IMR-90 (cell line): Measurements from ENCODE around the gene MAU2. TPM values are rescaled to one million over a fixed set of nuclear protein-coding genes. Genes with fewer than 3 reads are reported as not detected.

Experiments used
- ATAC-seq: fragments of 200-7000 bp; cut with Tn5 transposase; 2 replicates; pipeline ENCODE4 v1.9.1; 2020; ENCODE audit warnings: low read depth, mild to moderate bottlenecking, moderate library complexity
- BruUV-seq: library from RNA; stranded (reverse); fragments of 400-500 nt; replicated peaks from 2 replicates; lab custom pipeline; 2021; lab: Mats Ljungman, UMichigan
- CTCF ChIA-PET: fragments of 300-600 bp; formaldehyde crosslinking; extraction: SDS; loops from one replicate; lab custom pipeline; 2021; ENCODE audit warnings: antibody characterized with exemption; lab: Yijun Ruan, JAX
- POLR2A ChIA-PET: fragments of 300-600 bp; sonication (Branson Sonifier 250); formaldehyde crosslinking; loops from one replicate; lab custom pipeline; 2022; ENCODE audit warnings: antibody characterized with exemption; ENCODE audit not compliant: unreplicated experiment; lab: Charles Lee
- DNase-seq: peaks from one replicate; pipeline ENCODE4 v3.0.0; 2013
- H2AFZ ChIP-seq: replicated peaks from 2 replicates; pipeline ENCODE3; 2013; ENCODE audit warnings: low read length, mild to moderate bottlenecking; ENCODE audit not compliant: poor library complexity
- H2AK5ac ChIP-seq: 2 replicates; pipeline ENCODE4 v1.6.1; 2013; ENCODE audit warnings: low read depth, low read length, inconsistent platforms
- H2AK9ac ChIP-seq: replicated peaks from 2 replicates; pipeline ENCODE3; 2013; ENCODE audit warnings: mild to moderate bottlenecking, low read depth, low read length, moderate library complexity; ENCODE audit not compliant: poor library complexity
- H2BK120ac ChIP-seq: 2 replicates; pipeline ENCODE4 v1.6.1; 2013; ENCODE audit warnings: low read depth, low read length, inconsistent platforms
- H2BK15ac ChIP-seq: 3 replicates; pipeline ENCODE4 v1.6.1; 2013; ENCODE audit warnings: low read depth, low read length, inconsistent platforms
- H2BK20ac ChIP-seq: 2 replicates; pipeline ENCODE4 v1.6.1; 2013; ENCODE audit warnings: low read depth, mild to moderate bottlenecking, inconsistent platforms, low read length, moderate library complexity
- H2BK5ac ChIP-seq: 2 replicates; pipeline ENCODE4 v1.6.1; 2013; ENCODE audit warnings: mild to moderate bottlenecking, low read depth, low read length, inconsistent platforms; ENCODE audit not compliant: poor library complexity, severe bottlenecking
- H3K14ac ChIP-seq: replicated peaks from 2 replicates; pipeline ENCODE4 v1.6.1; 2013; ENCODE audit warnings: low read depth, low read length, inconsistent platforms
- H3K18ac ChIP-seq: 2 replicates; pipeline ENCODE4 v1.6.1; 2013; ENCODE audit warnings: low read depth, low read length, control low read depth
- H3K23ac ChIP-seq: 2 replicates; pipeline ENCODE4 v1.6.1; 2013; ENCODE audit warnings: low read depth, low read length, inconsistent platforms
- H3K27ac ChIP-seq: 2 replicates; pipeline ENCODE4 v1.5.1; 2013; ENCODE audit warnings: mild to moderate bottlenecking, control low read depth, low read length; ENCODE audit not compliant: insufficient read depth
- H3K27me3 ChIP-seq: 2 replicates; pipeline ENCODE4 v1.6.1; 2013; ENCODE audit warnings: low read length; ENCODE audit not compliant: control insufficient read depth, insufficient read depth
- H3K36me3 ChIP-seq: 2 replicates; pipeline ENCODE4 v1.6.1; 2013; ENCODE audit warnings: low read length, mixed read lengths; ENCODE audit not compliant: control insufficient read depth, insufficient read depth
- H3K4ac ChIP-seq: 2 replicates; pipeline ENCODE4 v1.6.1; 2013; ENCODE audit warnings: low read depth, low read length, inconsistent platforms
- H3K4me1 ChIP-seq: 2 replicates; pipeline ENCODE4 v1.6.1; 2013; ENCODE audit warnings: low read length, mixed read lengths; ENCODE audit not compliant: control insufficient read depth, insufficient read depth
- H3K4me2 ChIP-seq: 2 replicates; pipeline ENCODE4 v1.6.1; 2013; ENCODE audit warnings: low read depth, mild to moderate bottlenecking, control low read depth, low read length, moderate library complexity
- H3K4me3 ChIP-seq: 2 replicates; pipeline ENCODE4 v1.5.1; 2013; ENCODE audit warnings: low read depth, mild to moderate bottlenecking, control low read depth, low read length, moderate library complexity; ENCODE audit not compliant: insufficient read depth
- H3K56ac ChIP-seq: 2 replicates; pipeline ENCODE4 v1.6.1; 2013; ENCODE audit warnings: low read length, inconsistent platforms; ENCODE audit not compliant: insufficient read depth; ENCODE audit errors: extremely low read depth
- H3K79me1 ChIP-seq, 2 experiments: 2 replicates each; pipeline ENCODE4 v1.6.1; 2013; ENCODE audit warnings: low read length in 2 of 2, inconsistent platforms in 1 of 2, low read depth in 1 of 2
- H3K9ac ChIP-seq: 2 replicates; pipeline ENCODE4 v1.6.1; 2013; ENCODE audit warnings: low read depth, low read length, control low read depth
- H3K9me1 ChIP-seq: 2 replicates; pipeline ENCODE4 v1.6.1; 2013; ENCODE audit warnings: low read length, inconsistent platforms; ENCODE audit not compliant: insufficient read depth
- H3K9me3 ChIP-seq: 2 replicates; pipeline ENCODE4 v1.6.1; 2013; ENCODE audit warnings: low read length; ENCODE audit not compliant: control insufficient read depth, insufficient read depth
- H4K20me1 ChIP-seq: 2 replicates; pipeline ENCODE4 v1.6.1; 2013; ENCODE audit warnings: low read length, inconsistent platforms; ENCODE audit not compliant: insufficient read depth
- H4K5ac ChIP-seq: 2 replicates; pipeline ENCODE4 v1.6.1; 2013; ENCODE audit warnings: mild to moderate bottlenecking, low read depth, low read length, control low read depth
- H4K8ac ChIP-seq, 2 experiments: 2 replicates each; pipeline ENCODE4 v1.6.1; 2013; ENCODE audit warnings: low read depth in 2 of 2, low read length in 2 of 2, control low read depth in 1 of 2, inconsistent platforms in 1 of 2
- H4K91ac ChIP-seq: 2 replicates; pipeline ENCODE4 v1.6.1; 2013; ENCODE audit warnings: low read depth, low read length, inconsistent platforms; ENCODE audit not compliant: insufficient read depth
- BHLHE40 ChIP-seq: fragments of 150-350 bp; IDR thresholded peaks from 2 replicates; pipeline ENCODE4 v1.6.1; 2016; ENCODE audit warnings: mild to moderate bottlenecking, low read depth, low read length
- CEBPB ChIP-seq: IDR thresholded peaks from 2 replicates; pipeline ENCODE4 v1.6.1; 2012; ENCODE audit warnings: low read depth, low read length, improper control_type of control experiment
- FOS ChIP-seq: fragments of 150-350 bp; IDR thresholded peaks from 2 replicates; pipeline ENCODE4 v1.6.1; 2016; ENCODE audit warnings: low read depth, low read length
- MAFK ChIP-seq: IDR thresholded peaks from 2 replicates; pipeline ENCODE4 v1.6.1; 2012; ENCODE audit warnings: low read depth, low read length, improper control_type of control experiment
- MAZ ChIP-seq: IDR thresholded peaks from 2 replicates; pipeline ENCODE4 v1.6.1; 2012; ENCODE audit warnings: low read depth, mild to moderate bottlenecking, low read length, improper control_type of control experiment, moderate library complexity, borderline replicate concordance
- POLR2A ChIP-seq: IDR thresholded peaks from 2 replicates; pipeline ENCODE4 v1.6.1; 2012; ENCODE audit warnings: mild to moderate bottlenecking, low read depth, low read length
- RAD21 ChIP-seq: IDR thresholded peaks from 2 replicates; pipeline ENCODE4 v1.6.1; 2012; ENCODE audit warnings: low read length, improper control_type of control experiment
- RCOR1 ChIP-seq: IDR thresholded peaks from 2 replicates; pipeline ENCODE4 v1.6.1; 2012; ENCODE audit warnings: mild to moderate bottlenecking, low read length, improper control_type of control experiment; ENCODE audit not compliant: insufficient replicate concordance
- RFX5 ChIP-seq: IDR thresholded peaks from 2 replicates; pipeline ENCODE4 v1.8.0; 2012; ENCODE audit warnings: low read depth, mild to moderate bottlenecking, low read length, moderate library complexity
- SMC3 ChIP-seq: fragments of 150-350 bp; IDR thresholded peaks from 2 replicates; pipeline ENCODE4 v1.6.1; 2016; ENCODE audit warnings: low read depth, mild to moderate bottlenecking, antibody characterized with exemption, low read length, moderate library complexity
- USF2 ChIP-seq: fragments of 150-350 bp; IDR thresholded peaks from 2 replicates; pipeline ENCODE4 v1.6.1; 2017; ENCODE audit warnings: mild to moderate bottlenecking, antibody characterized with exemption, low read length, low read depth
- WGBS, 2 experiments: methylation state at CpG; one replicate each; pipeline versions ENCODE4 v1.1.5 to v1.1.7; 2013; ENCODE audit warnings: missing lambda C conversion rate in 2 of 2; ENCODE audit not compliant: insufficient read length in 1 of 2; ENCODE audit errors: extremely low coverage in 2 of 2; 5-methylcytosine and 5-hydroxymethylcytosine counted together
- dilution Hi-C: fragments of 300-500 bp; cut with HindIII; formaldehyde crosslinking; loops from one replicate; pipeline ENCODE4 v1.14.3; 2018; ENCODE audit warnings: low sequenced_read_pairs; ENCODE audit not compliant: unreplicated experiment
- in situ Hi-C: fragments of 300-500 bp; cut with MboI; formaldehyde crosslinking; loops from 3 replicates; pipeline ENCODE4 v1.14.3; 2019; ENCODE audit warnings: low sequenced_read_pairs, inconsistent platforms, mixed read lengths
- intact Hi-C: fragments of 100-400 bp; cut with micrococcal nuclease; formaldehyde crosslinking; loops from 2 replicates; pipeline ENCODE4 v1.10.0; 2022
- polyA plus RNA-seq, 3 experiments: library from polyadenylated mRNA; depleted of rRNA; stranded (reverse); fragments of >200 nt; gene quantifications; 2 replicates each; pipeline ENCODE4 v1.2.3, GENCODE V29; 2012; ENCODE audit warnings: low replicate concordance in 1 of 3
- total RNA-seq: library from RNA; depleted of rRNA; stranded (reverse); fragments of >200 nt; gene quantifications from 2 replicates; pipeline ENCODE4 v1.2.3, GENCODE V29; 2012

Gene MAU2
- total and polyA plus RNA-seq, 2 of the 4 experiments (the other 2 are of a cell fraction) = 24.6 to 31.1 TPM

- no peak overlapping the region for H2BK5ac ChIP-seq
- H3K79me1 ChIP-seq = peaks cover 3 to 13% of the 10 kb centered on the region in 2 experiments; a peak in 2 of 4 replicates
- H3K36me3 ChIP-seq = peaks cover 68% of the 10 kb centered on the region
- in situ Hi-C loops (no loop called here), dilution Hi-C loops (no loop called here), intact Hi-C loops (no loop called here)
- no peak overlapping the region for H4K5ac ChIP-seq
- 0 out of 2 replicates have a peak, but pooled peaks cover 3% of the 10 kb centered on the region for H3K9me1 ChIP-seq
- H3K4ac ChIP-seq = no peak overlapping the region
- H3K56ac ChIP-seq = no peak overlapping the region
- H3K18ac ChIP-seq = no peak overlapping the region
- H2BK15ac ChIP-seq = no peak overlapping the region
- no peak overlapping the region for H3K14ac ChIP-seq
- no peak overlapping the region for H2AFZ ChIP-seq
- no peaks in the 10 kb centered on the region for H3K9me3 ChIP-seq
- H4K91ac ChIP-seq = no peak overlapping the region
- no peak overlapping the region for H3K27ac ChIP-seq
- DNase-seq (no peak), ATAC-seq (no peak)
- H3K4me1 ChIP-seq = no peaks in the 10 kb centered on the region
- no peak overlapping the region for H2AK5ac ChIP-seq
- H2AK9ac ChIP-seq = no peak overlapping the region
- no peak overlapping the region for H3K4me2 ChIP-seq
- 91% methylated on average over 5 of the region's 10 CpGs; no CpG with 5 or more reads in 1 of the 2 experiments for WGBS, 2 experiments
- peaks cover 2% of the 10 kb centered on the region; the same call in 1 of the 2 replicates for H4K20me1 ChIP-seq
- H2BK120ac ChIP-seq = no peak overlapping the region
- no peak overlapping the region for H3K9ac ChIP-seq
- H3K4me3 ChIP-seq = no peak overlapping the region
- H3K27me3 ChIP-seq = no peaks in the 10 kb centered on the region
- no TSS peak for BruUV-seq
- POLR2A ChIA-PET = no interaction called here
- CTCF ChIA-PET = no interaction called here
- H2BK20ac ChIP-seq = no peak overlapping the region
- H4K8ac ChIP-seq = no peak overlapping the region
- H3K23ac ChIP-seq = no peak overlapping the region
- TF ChIP-seq RCOR1 (no peak), USF2 (no peak), SMC3 (no peak), RFX5 (no peak), FOS (no peak), MAFK (no peak), MAZ (no peak), RAD21 (no peak), CEBPB (no peak), BHLHE40 (no peak), POLR2A (no peak)
Measured at GRCh38 chr19:19305066-19305465, 15.6 kb upstream of the MAU2 start.
